NCI-H1105 treated with DMSO at 0.1 percent for 48 hours (cell line): ENCODE results near the gene CHST11.

Source experiments
- DNase-seq: peaks from one replicate; lab custom pipeline; 2025; lab: John Stamatoyannopoulos, UW

CHST11 gene

DNA sequence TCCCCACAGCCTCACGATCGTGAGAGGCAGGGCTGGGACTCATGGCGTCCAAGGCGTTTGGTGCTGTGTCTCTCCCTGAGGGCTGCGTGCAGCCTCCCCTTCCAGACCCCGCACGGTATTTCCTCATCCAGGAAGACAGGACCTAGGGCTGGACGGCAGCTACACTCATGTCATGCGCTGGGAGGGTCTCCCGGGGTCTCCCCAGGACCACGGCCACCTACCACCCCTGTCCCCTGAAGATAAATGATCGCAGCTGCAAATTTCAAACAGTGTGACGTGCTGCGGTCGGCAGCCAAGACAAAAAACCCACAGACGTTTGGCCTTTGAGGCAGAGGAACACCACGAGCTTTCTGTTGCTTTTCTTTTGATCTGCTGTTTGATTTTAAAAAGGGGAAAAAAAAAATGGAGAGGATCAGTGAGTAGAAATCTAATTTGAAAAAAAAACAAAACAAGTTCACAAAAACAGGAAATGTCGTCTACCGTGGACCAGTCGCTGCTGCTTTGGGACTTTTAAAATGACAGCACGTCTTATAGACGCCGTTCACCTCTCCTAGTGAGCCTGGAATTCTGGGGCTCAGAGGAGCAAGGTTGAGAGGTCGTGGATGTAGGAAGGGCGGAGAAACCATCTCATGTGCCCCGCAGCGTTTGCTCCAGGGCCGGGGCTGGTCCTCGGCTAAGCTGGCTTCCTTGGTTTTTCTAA lies 263.7 kb downstream of the CHST11 start:
- DNase-seq: no peak

DNA sequence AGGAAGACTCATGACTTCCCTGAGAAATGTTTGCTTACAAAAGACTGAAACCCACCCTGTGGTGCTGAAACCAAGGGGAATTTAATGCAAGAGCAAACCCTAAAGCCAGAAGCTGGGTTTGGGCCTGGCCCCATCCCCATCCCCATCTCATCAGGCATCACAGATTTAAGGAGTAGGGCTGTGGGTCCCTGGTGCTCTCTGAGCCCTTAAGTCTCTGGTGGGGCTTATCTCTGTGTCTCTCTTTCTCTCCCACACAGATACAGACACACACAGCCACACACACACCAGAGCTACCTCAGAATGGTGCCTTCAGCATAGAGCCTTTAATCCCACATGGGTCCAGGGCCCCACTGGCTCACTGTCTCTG lies 264.3 kb downstream of the CHST11 start:
- DNase-seq: no peak

DNA sequence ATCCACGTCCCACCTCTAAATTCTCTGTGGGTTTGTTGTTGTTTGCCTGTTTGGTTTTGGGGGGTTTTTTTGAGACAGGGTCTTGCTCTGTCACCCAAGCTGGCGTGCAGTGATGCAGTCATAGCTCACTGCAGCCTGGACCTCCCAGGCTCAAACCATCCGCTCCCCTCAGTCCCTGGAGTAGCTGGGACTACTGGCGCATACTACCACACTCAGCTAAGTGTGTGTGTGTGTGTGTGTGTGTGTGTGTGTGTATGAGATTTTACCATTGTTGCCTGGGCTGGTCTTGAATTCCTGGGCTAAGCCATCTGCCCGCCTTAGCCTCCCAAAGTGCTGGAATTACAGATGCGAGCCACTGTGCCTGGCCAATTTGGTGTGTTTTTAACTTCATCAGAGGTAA lies 265.2 kb downstream of the CHST11 start:
- DNase-seq: no peak

DNA sequence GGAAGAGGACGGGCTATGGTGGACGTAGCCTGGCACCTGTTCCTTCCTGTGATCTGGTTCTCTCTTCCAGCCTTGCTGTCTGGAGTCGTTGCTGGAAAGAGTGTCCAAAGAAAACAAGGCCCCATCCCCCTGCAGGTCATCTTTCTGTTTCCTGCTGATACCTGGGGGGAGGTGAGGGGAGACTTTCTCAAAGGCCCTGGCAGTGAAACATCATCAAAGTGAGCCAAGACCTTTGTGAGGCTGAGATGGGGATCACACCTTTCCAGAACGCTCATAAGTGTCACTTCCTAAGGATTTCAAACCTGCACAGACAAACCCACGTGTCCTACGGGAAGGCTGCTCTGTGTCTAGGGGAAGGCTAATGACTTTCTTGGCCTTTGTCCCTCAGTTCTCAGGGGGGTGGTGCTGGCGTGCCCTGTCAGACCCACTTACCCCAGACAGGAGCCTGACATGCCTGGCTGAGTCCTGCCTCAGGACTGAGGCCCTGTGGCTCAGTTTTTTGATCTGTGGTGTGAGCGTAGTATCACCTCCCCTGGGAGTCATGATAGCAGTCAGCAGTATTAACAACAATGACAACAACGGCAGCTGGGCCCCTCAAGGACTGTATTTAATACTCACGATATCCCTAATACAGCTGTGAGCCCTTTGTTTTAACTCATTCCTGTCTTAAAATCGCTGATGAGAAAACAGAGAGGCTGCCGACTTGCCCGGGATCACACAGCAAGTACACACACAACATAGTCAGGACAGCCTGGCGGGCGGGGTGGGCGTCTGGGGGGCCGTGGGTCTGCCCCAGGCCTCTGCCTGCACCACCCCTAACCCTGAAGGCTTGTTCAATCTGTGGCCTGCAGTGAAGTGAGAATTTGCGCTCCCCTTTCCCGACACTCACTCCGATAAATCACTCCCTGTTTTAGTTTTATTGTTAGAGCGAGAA lies 266.1 kb downstream of the CHST11 start:
- DNase-seq: peak; percentile 44

DNA sequence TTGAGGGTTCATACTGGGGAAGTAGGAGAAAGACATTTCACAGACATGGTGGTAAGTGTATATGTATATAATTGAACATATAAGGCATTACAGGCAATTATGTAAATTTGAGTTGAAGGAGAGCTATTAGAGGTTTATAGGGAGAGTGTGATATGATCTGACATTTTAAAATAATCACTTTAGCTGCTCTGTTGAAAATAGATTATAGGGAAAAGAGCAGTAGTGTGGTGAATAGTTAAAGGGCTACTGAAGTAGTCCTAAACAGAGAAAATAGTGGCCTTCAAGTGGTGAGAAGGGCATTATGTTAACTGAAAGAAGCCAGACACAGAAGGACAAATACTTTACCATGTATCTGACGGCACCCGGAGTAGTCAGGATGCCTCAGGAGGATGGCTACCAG lies 267.1 kb downstream of the CHST11 start:
- DNase-seq: no peak

DNA sequence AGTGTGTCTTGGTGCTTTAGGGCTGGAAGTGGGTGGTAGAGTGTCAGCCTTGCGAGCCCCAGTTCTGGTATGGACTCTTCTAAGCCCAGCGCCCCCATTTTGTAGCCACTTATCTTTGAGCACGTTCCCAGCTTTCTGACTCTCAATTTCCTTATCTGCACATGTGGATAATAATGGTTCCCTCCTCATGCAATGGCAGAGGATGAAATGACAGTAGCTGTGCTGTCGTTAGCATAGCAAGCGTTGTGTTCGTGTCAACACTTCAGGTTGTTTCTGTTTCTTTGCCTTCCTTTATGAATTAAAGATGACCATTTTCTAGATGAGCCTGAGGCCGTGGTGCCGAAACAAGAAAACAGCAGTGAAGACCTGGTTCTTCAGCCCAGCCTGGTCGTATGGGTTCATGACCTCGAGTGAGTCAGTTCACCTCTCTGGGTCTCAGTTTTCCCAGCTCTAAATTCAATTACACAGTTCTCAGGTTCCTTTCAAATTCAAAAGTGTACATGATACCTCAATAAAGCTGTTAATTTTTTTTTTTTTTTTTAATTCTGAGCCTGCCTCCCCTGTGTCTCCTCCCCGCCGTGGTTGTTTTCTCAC lies 268.3 kb downstream of the CHST11 start:
- no peak for DNase-seq

DNA sequence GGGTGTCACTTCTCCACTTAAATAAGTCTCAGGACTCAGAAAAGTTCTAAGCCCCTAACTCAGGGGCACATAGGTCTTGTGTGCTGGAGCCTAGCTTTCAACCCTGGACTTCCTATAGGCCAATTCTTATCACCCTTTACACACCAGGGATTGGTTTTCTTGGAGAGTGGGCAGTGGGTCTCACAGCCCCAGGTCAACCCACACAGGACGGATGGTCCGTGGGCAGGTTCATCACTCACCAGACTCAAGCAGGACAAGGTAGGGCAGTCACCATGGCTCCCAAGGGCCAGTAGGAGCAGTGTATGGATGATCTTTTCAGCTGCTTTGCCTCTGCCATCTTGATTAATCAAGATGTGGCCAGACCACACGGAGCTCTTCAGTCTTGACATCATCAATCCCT lies 268.9 kb downstream of the CHST11 start:
- no peak for DNase-seq

DNA sequence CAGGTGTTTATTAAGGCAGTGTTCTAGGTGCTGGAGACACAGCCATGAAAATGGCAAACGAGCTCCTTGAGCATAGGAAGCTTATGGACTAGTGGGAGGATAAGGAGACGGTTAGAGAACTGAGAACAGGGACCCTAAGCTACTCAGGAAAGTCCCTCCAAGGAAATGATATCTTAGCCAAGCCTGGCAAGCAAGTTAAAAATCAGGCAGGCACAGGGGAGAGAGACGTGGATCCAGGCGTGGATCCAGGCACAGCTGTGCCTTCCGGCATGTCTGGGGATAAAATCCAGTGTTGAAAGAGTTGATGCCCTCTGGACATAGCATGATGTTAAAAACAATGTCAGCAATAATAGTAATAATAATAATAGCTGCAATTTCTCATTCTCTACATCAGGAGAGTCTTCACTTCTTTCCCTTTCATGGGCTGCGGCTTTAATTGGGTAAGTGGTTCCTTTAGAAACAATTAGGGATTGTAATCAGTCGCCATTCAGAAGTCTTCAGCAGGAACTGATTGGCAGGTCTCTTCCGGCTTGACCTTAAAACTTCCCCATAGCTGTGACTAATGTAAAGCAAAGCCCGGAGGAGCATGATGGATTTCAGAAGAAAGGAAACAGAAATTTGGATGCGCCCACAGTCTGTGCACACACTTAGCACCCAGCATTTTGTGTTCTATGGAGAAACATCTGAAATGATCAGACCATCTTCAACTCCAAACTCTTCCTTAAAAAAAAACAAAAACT lies 271.1 kb downstream of the CHST11 start:
- no peak for DNase-seq

DNA sequence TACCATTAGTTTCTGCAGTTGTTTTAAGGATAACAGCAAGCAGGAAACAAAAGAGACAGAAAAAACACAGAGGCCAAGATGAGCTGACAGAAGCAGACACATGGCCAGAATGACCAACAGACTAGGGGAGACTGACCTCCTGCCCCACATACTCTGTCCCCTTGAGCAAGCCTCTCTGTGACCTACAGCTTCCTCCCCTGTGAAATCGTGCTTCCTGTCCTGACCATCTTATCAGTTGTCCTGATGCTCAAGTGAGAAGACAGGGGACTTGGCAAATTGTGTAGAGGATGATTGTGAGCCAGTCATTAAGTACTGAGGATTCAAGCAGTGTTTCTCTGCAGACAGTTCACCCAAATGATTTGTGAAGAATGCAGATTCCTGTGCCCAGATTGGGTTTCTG lies 272.3 kb downstream of the CHST11 start:
- DNase-seq: no peak

DNA sequence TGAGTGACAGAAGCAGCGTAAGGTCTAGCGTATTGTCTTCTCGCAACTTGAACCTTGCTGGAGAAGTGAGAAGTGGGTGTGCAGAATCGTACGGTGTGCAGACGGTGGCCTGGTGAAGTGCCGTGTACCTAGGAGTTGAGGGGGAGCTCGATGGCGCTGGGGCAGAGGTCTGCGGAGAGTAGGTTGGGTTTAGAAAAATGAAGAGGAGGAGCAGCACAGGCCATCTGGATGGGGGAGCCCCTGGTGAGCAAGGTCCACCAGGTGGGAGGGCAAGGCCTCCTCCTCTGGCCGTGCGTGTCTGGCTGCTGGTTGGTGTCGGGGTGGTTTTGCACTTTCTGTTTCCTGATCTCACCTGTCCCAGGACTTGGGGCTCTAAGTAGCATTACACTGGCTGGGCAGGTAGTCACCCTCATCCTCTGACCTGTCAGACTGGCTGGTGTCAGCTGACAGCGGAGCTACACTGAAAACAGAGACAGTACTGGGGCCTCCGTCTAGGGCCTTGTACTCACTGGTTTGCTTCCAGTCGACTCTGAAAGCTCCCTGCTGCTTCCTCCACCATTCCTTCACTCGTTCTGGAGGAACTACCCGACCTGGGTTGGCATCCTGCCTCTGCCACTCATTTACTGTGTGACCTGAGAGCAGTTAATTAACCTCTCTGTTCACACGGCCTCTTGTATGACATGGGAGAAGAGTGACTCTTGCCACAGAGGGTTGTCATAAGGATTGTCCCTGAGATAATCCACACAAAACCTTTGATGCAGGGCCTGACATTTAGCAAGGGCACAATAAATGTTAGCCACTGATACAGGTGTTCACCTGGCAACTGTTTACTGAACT lies 273.1 kb downstream of the CHST11 start:
- DNase-seq: no peak

DNA sequence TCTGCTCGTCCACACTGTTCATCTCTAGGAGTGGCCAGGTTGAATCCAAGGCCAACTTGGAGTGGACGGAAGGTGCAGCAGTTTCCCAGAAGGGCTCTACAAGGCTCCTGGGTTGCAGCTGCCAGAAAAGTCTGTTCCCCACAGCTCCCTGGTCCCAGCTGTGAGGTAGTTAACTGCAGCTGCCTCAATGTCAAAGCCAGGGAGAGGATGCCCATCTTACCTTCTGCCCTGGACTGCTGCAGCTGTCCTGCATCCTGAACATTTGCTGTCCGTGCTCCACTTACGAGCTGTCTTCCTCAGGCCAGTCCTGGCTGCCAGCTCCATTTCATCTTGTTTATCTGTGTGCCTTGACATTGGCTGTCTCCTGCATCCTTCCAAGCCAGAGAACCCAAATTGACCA lies 274.0 kb downstream of the CHST11 start:
- DNase-seq: no peak

DNA sequence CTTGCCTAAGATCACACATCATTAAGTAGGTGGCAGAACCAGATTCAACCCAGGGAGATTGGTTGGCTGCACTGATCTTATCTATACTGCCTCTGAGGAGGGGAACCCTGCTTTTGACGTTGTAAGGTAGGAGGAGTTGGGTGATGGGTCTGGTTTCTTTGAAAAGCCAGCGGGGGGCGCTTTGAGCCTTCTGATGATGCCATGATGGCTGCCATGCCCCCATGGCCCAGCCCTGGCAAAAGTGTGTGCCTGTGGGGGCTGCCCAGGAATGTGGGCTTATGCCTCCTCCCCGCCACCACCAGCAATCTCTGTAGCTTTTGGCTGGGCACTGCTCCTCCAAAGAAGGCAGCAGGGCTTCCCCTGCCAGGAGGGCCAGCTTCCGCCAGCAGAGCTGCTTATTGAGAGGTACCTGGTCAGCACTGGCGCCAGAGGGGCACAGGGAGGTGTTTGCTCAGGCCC lies 277.0 kb downstream of the CHST11 start:
- DNase-seq: no peak

DNA sequence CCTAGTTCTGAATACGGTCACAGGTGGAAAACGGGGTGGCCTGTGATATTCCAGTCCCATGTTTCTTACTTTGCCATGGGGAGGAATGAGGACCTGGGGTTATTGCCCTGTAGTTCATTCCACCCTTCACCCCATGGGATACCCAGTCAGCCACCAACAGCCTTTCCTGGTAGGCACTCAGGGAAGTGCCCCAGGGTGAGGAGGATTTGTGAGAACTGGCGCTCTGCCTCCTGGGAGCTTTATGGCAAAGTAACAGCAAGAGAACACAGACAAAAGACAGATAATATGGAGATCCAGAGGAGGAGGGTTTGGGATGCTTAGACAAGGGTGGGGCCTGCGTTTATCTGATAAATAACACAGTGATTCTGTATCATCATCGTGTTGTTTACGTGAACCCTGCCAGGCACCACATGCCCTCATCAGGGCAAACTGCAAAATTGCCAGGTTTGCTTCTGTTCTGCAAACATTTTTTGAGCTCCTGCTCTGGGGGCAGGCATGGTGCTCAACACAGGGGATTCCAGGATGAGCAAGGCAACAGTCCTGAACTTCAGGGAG lies 277.9 kb downstream of the CHST11 start:
- DNase-seq: no peak

DNA sequence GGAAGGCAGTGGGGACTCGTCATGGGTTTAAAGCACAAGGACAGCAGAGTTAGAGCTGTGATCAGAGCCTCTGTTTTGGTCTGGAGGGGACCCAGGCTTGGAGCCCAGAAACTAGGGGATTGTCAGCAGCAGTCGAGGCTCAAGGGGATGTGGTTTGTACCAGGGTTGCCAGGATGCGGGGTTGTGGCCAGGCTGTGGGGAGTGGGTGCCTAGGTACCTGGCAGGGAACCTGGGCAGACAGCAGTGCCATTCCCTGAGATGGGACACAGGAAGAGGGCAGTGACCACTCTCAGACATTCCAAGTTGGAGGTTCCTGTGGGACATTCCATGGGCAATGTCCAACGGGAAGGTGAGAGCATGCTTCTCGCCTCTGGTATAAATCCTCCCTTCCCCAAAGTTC lies 279.1 kb downstream of the CHST11 start:
- no peak for DNase-seq

DNA sequence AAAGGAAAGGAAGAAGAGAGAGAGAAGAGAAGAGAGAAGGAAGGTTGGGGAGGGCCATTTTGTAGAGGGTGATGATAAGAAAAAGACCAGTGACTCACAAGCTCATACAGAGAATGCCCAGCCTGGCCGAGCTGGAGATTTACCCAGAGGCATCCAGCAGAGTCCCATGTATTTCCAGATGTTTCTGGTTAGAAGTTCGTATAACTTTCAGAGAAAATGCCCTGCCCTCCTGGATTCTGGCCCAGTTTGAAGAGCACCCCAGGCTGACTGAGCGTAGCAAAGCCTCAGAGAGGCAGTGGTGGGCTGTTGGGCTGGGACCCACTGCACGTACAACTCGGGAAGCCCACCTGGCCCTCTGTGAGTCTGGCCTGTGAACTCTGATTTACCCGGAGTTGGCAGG lies 279.6 kb downstream of the CHST11 start:
- DNase-seq: no peak

DNA sequence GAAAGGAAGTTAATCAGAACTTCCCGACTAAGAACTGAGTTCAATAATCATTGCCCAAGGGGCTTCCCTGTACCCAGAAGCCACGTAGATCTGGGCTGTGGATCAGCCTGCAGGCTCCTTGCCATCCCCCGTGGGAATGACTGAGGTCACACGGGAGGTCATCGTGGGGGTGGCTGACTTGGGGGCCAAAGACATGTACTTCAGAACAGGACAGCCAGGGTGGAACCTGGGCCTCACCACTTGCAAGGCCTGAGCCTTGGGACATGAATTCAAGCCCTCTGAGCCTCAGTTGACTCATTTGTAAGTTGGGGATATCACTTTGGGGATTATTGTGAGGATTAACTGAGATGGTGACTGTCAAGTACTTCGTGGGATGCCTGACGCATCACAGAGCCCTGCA lies 280.4 kb downstream of the CHST11 start:
- DNase-seq: no peak

DNA sequence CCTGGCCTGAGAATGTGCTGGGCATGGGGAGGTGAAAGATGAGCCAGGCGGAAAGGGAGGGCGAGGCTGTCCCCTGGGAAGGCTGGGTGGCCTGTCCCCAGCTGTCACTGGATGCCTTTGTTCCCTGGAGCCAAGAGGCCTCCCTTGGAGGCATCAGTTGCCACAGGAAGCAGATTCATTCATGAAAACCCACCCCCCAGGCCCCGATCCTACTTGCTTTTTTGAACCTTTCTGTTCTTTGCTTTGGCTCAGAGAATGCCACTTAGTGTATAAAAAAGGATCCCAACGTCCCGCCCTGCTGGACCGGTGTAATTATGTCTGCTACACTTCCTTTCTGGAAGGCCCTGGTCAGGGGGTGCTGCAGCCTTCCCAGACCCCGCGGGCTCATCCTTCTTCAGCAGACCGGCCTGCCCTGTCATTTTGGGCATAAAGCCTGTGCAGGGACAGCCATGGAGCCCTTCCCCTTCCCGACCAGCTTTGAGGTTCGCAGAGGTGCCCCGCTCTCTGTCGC lies 281.1 kb downstream of the CHST11 start:
- DNase-seq: no peak

DNA sequence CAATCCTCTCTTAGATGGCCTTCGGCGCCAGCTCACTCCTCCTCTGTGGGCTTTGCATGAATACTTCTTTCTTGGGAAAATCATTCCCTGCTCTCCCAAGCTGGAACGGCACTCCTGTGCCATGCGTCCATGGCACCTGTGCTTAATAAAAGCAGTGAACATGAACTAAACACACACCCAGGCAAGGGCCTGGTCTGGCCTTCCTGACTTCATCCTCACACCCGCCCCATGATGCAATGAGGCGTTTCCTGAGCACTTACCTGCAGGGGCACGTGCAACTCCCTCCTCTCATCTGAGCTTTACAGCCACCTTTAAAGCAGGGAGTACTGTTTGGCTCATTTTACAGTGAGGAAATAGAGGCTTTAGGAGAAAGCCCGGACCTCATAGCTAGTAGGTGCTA lies 281.6 kb downstream of the CHST11 start:
- DNase-seq: no peak

DNA sequence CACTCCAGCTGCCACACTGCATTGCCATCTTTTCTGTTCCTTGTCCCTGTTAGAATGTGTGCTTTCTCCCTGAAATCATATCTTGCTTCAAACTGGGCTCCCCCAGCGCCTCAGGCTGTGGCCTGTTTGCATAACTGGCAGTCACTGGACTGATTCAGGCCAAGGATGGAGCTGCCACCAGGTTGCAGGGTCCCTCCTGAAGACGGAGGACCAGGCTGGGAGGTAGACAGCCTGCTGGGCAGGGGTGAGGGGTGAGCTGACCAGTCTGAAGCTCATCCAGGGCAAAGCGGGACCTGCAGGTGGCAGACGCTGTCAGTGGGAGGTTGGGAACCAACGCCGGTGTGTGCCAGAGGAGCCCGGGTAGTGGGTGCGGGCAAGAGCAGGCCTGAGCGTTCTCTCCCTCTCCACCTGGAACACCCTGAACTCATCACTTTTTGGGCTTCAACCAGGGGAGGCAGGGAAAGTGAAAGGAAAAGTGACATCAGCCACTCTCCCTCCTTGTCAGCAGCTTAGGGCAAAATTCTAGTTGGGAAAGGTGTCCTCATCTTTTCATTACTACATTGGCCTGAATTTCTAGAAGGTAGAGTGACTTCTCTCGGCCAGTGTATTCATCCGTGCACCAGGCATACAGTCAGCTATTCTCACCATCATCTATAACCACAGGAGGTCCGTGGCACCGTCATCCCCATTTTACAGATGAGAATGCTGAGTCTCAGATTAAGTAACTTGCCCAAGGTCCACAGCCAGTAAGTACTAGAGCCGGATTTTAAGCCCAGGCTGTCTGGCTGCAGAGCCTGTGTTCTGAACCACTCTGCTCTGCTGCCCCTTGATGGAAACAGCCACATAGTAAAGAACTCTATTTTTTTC lies 282.3 kb downstream of the CHST11 start:
- no peak for DNase-seq

DNA sequence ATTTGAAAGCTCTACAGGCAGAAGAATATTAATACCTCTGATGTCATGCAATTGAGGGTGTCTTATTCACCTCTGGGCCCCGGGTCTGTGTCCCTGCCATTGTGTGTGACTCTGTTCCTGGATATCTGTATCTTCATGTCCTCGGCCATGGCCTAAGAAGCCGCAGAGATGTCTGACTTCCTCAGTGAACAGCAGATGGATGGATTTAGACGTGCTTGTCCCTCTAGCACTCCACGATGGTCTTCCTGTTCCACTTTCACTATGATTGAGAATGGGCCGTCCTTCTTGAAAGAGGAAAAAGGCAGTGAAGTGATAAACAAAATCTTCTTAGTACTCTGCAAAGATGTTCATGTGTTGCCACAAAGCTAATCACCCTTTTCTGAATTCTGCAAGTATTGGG lies 283.9 kb downstream of the CHST11 start:
- no peak for DNase-seq
